NCI-H146 treated with DMSO at 0.1 percent for 48 hours (cell line): ENCODE results near the gene ARFGAP3.
A peak's percentile ranks its signal among the peaks of the same experiment; 100 is the strongest.
"Not testable (repeated sequence)": the region's sequence is repeated elsewhere in the genome, so short reads cannot be mapped to it uniquely, and the experiment has no call there.

Experiments
- DNase-seq: peaks from one replicate; lab custom pipeline; 2025; ENCODE audit not compliant: unreplicated experiment; lab: John Stamatoyannopoulos, UW

The ARFGAP3 gene

GRCh38 chr22:42799061-42799460 lies 58.0 kb downstream of the ARFGAP3 start:
- no peak for DNase-seq

- DNase-seq: no peak
Observed at GRCh38 chr22:42797011-42797410, 60.1 kb downstream of the ARFGAP3 start.

- no peak for DNase-seq
Observed at GRCh38 chr22:42796081-42796480, 61.0 kb downstream of the ARFGAP3 start.

- no peak for DNase-seq
Observed at GRCh38 chr22:42794551-42795510, 62.2 kb downstream of the ARFGAP3 start.

GRCh38 chr22:42793848-42794405 lies 63.1 kb downstream of the ARFGAP3 start:
- no peak for DNase-seq

GRCh38 chr22:42792909-42793847 lies 63.9 kb downstream of the ARFGAP3 start:
- DNase-seq: no peak

GRCh38 chr22:42792453-42792908 lies 64.6 kb downstream of the ARFGAP3 start:
- DNase-seq: no peak

- DNase-seq: no peak
Observed at GRCh38 chr22:42791721-42792452, 65.2 kb downstream of the ARFGAP3 start.

GRCh38 chr22:42788466-42788865 lies 68.6 kb downstream of the ARFGAP3 start:
- no peak for DNase-seq

- DNase-seq: no peak
Observed at GRCh38 chr22:42788021-42788420, 69.1 kb downstream of the ARFGAP3 start.

- DNase-seq: no peak
Observed at GRCh38 chr22:42787357-42787736, 69.7 kb downstream of the ARFGAP3 start.

- no peak for DNase-seq
Observed at GRCh38 chr22:42786606-42787356, 70.3 kb downstream of the ARFGAP3 start.

- DNase-seq: no peak
Observed at GRCh38 chr22:42785706-42786499, 71.2 kb downstream of the ARFGAP3 start.

GRCh38 chr22:42782306-42782705 lies 74.8 kb downstream of the ARFGAP3 start:
- not testable (repeated sequence) for DNase-seq

- peak; percentile 82 for DNase-seq
Observed at GRCh38 chr22:42780070-42780540, 77.0 kb downstream of the ARFGAP3 start.

- no peak for DNase-seq
Observed at GRCh38 chr22:42777126-42777525, 79.9 kb downstream of the ARFGAP3 start.

- DNase-seq: peak; percentile 2
Observed at GRCh38 chr22:42773167-42773566, 83.9 kb downstream of the ARFGAP3 start.

GRCh38 chr22:42772647-42773046 lies 84.4 kb downstream of the ARFGAP3 start:
- DNase-seq: no peak
